Measurements from ENCODE around the gene SCN7A.

DNA sequence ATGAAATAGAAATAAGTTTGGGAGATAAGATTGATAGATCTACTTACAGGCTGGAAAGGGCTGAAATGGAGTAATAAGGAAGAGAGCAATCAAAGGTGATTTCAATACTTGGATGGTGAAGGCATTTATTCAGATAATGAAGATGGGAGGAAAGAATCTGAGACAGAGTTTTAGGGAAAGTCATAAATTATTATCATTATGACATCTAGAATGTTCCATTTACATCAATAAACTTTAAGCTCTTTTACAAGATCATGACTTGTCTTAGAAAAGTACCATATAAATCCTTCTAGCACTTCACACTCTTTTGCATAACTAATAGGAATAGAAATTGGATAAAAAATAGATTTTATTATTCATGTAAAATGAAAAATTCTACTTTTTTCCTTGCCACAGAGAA is 120.5 kb downstream of the SCN7A start:
- TF ChIP-seq CTCF (optimal IDR thresholded peaks at IDR 0.05 in 1 of 3, IDR thresholded peaks at IDR 0.05 in 1 of 3, conservative IDR thresholded peaks at IDR 0.05 in 1 of 3; ENCODE audit: extremely low read depth in 1 of 3, insufficient read depth in 2 of 3, low read length in 3 of 3): no peak
- no peak for TF ChIP-seq EZH2 (IDR thresholded peaks at IDR 0.05; ENCODE audit: low read length)
